ENCODE data around the gene LSM7. TPM values are rescaled to one million over a fixed set of nuclear protein-coding genes. Genes with fewer than 3 reads are reported as not detected.

Gene LSM7
- total RNA-seq (2014; rRNA removed; shearing (Covaris generic)), result 320 and 421 TPM in 2 replicates

DNA sequence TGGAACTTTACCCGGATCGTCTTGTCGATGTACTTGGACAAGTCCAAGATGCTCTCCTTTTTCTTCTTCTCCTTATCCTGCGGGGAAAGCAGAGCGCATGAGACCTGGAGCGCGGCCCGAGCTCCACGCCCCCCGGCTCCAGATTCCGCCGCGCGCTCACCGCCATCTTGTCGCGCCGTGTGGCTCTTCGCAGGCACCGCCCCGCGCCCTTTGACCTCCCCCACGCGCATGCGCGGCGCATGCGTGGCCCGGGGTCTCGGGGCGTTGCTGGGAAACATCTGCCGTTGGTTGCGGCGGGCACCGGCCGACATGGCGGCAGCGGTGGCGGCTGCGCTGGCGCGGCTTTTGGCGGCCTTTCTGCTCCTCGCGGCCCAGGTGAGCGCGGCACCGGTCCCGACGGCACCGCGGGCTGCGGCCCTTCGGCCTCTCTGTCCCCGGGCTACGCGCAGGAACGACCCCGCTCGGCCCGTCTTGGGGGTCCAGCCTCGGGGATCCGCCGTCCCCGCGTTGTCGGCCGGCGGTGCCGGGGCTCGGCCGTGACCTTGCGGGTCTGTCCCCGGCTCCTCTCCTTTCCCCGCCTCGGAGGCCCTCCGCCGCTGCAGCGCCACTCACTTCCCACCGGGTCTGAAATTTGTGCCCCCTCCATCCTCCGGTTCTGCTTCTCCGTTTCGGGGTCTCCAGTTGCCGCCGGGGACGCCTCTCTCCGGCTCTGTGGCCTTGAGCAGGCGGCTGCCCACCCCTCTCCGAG lies at the start of gene LSM7, which contains the start of gene SPPL2B:
Gene LSM7 (minus strand): TSS at position 186 of the 748 bp plus-strand sequence. CDS start 20 bp downstream, at position 166.
Gene SPPL2B (plus strand): TSS at position 284 of the 748 bp plus-strand sequence. CDS start 26 bp downstream, at position 310.
- H3K4me3 ChIP-seq (ENCODE audit: insufficient read depth, low read depth, low read length), result peak within 1 kb of the TSS; percentile 97
- peaks cover 12% of the 10 kb centered on the region for H3K36me3 ChIP-seq (replicated peaks; ENCODE audit: control insufficient read depth, insufficient read depth, low read length)
- peak; percentile 100 for DNase-seq
- no peaks in the 10 kb centered on the region for H3K27me3 ChIP-seq (ENCODE audit: control insufficient read depth, insufficient read depth, low read length)

DNA sequence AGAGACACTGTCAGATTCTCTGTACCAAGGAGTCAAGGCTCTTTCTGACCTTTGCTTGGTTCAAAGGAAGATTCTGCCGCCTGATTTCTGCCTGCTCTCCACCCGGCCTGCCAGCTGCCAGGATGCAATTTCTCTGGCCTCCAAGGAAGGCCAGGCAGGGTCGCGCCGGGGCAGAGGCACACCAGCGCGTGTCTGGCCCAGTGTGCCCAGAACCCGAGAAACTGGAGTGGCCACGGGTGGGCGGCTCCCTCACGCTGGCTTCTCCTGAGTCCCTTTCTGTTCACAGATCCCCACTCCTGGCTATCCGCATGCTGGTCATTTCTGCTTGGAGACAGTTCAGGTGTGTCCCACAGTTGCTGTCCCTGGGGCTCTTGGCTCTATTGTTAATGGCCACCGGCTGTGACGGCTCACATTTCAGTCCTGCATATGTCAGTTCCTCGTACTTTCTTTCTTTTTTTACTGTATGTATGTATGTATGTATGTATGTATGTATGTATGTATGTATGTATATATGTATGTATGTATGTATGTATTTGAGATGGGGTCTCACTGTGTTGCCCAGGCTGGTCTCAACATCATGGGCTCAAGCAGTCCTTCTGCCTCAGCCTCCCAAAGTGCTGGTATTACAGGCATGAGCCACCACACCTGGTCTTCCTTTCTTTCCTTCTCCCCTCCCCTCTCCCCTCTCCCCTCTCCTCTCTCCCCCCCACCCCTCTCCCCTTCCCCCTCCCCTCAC lies 48.6 kb upstream of the LSM7 start:
- no peaks in the 10 kb centered on the region for H3K27me3 ChIP-seq (ENCODE audit: control insufficient read depth, insufficient read depth, low read length)
- DNase-seq, result peak; percentile 42
- H3K4me3 ChIP-seq (ENCODE audit: insufficient read depth, low read depth, low read length), result no peak overlapping the region
- no peaks in the 10 kb centered on the region for H3K36me3 ChIP-seq (replicated peaks; ENCODE audit: control insufficient read depth, insufficient read depth, low read length)

DNA sequence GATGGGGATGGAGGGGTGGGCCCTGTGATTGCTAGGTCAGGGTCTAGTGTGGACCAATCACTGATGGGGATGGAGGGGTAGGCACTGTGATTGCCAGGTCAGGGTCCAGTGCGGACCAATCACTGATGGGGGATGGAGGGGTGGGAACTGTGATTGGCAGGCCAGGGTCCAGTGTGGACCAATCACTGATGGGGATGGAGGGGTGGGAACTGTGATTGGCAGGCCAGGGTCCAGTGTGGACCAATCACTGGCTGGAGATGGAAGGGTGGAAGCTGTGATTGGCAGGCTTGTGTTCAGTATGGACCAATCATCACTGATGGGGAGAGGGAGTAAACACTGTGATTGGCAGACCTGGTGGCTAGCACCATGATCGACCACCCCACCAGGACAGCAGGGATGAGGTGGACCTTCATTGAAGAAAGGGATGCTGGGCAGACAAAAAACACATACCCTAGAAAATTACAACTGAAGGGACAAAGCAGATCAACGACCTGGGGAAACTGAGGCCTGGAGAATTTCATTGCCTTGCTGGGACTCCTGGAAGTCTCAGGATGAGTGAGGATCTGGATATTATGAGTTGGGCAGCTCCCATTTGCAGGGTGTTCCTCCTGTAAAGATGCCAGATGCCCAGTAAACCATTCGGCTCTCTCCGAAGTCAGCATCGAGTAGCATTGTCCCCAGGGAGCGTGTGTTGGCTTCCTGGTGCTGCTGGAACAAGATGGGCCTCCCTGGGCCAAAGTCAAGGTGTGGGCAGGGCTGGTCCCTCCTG lies 47.2 kb upstream of the LSM7 start:
- Histone ChIP-seq H3K4me3 (ENCODE audit: insufficient read depth, low read depth, low read length) (no peak overlapping the region), H3K36me3 (replicated peaks; ENCODE audit: control insufficient read depth, insufficient read depth, low read length) (no peaks in the 10 kb centered on the region), H3K27me3 (ENCODE audit: control insufficient read depth, insufficient read depth, low read length) (no peaks in the 10 kb centered on the region)
- DNase-seq, result peak; percentile 62

DNA sequence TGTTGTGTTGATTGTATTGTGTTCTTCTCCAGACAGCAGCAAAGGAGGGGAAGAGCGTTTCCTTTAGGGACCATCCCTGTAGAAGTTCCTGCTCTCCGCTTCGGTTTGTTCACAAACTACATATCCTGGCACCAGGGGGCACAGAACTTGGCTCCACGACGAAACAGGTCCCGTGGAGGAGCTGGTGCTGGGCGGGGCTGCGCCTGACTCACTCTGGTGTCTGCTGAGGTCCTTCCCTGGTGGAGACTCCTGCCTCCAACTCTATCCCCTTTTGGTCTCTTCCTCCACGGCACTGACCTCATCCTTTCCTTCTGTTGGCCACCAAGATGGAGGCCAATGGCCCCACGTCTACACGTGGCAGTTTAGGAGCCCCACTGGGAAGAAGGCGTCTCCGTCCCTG lies 46.4 kb upstream of the LSM7 start:
- Histone ChIP-seq H3K4me3 (ENCODE audit: insufficient read depth, low read depth, low read length) (no peak overlapping the region), H3K27me3 (ENCODE audit: control insufficient read depth, insufficient read depth, low read length) (no peaks in the 10 kb centered on the region), H3K36me3 (replicated peaks; ENCODE audit: control insufficient read depth, insufficient read depth, low read length) (no peaks in the 10 kb centered on the region)
- DNase-seq, result peak; percentile 32

DNA sequence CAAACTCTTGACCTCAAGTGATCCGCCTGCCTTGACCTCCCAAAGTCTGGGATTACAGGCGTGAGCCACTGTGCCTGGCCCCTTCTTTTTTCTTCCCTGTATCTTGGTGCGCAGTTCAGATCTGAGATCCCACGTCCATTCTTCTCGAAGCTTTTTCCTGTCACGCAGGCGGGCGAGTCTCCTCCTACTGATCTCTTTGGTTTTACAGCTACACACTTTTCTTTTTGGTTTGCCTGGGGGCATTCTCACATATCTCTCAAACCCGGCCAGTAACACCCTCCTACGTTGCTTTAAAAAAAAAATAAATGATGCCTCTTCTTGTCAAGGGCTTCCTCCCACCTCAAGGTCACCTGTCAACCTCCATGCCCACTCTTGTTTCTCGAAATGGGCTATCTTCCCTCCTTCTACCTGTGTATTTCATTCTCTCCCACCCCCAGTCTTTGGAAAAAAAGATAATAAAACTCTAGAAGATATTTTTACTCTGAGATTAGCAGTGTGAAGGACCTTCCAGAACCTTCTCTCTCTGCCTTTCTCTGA lies 43.8 kb upstream of the LSM7 start:
- H3K4me3 ChIP-seq (ENCODE audit: insufficient read depth, low read depth, low read length), result no peak overlapping the region
- H3K27me3 ChIP-seq (ENCODE audit: control insufficient read depth, insufficient read depth, low read length), result no peaks in the 10 kb centered on the region
- DNase-seq, result no peak
- no peaks in the 10 kb centered on the region for H3K36me3 ChIP-seq (replicated peaks; ENCODE audit: control insufficient read depth, insufficient read depth, low read length)

DNA sequence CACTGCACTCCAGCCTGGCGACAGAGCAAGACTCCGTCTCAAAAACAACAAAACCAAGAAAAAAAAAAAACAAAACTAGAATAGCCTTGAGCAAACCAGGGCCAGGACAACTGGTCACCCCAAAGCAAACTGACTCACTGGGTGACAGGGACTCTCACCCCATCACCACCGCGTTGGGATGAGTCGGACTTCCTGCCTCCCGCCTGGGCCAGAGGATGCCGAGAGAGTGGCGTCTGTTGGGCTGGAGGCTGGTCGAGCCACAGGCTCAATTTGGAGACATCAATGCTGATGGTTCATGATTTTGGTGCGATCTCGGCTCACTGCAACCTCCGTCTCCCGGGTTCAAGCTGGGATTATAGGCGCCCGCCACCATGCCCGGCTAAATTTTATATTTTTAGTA lies 43.3 kb upstream of the LSM7 start:
- no peak for DNase-seq
- Histone ChIP-seq H3K27me3 (ENCODE audit: control insufficient read depth, insufficient read depth, low read length) (no peaks in the 10 kb centered on the region), H3K36me3 (replicated peaks; ENCODE audit: control insufficient read depth, insufficient read depth, low read length) (no peaks in the 10 kb centered on the region), H3K4me3 (ENCODE audit: insufficient read depth, low read depth, low read length) (no peak overlapping the region)

DNA sequence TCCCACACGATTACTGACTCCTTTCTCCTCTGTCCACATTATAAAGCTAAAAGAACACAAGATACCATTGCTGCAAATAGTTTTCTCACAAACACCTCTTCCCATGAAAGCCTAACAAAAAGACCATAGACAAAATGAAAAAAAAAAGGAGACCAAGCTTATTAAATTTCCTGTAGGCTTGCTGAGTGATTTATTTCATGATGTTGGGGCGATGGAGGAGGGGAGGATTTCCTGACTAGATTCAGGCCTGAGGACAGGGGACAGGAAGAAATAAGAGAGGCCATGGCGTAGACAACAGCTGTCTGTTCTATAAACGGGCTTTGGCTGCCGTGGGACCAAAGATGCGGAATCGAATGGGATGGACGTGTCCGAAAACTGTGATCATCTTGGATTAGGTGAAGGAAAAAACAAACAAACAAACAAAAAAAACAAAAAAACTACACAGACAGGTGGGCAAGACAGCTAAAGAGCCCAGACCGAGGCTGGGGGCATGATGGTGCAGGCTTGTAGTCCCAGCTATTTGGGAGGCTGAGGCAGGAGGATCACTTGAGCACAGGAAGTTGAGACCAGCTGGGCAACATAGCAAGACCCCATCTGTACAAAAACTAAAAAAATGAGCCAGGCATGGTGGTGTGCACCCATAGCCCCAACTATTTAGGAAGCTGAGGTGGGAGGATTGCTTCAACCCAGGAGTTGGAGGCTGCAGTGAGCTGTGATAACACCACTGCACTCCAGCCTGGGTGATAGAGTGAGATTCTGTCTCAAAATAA lies 37.0 kb upstream of the LSM7 start:
- Histone ChIP-seq H3K4me3 (ENCODE audit: insufficient read depth, low read depth, low read length) (no peak overlapping the region), H3K27me3 (ENCODE audit: control insufficient read depth, insufficient read depth, low read length) (peaks cover 3% of the 10 kb centered on the region; the same call in 1 of the 2 replicates), H3K36me3 (replicated peaks; ENCODE audit: control insufficient read depth, insufficient read depth, low read length) (no peaks in the 10 kb centered on the region)
- no peak for DNase-seq

DNA sequence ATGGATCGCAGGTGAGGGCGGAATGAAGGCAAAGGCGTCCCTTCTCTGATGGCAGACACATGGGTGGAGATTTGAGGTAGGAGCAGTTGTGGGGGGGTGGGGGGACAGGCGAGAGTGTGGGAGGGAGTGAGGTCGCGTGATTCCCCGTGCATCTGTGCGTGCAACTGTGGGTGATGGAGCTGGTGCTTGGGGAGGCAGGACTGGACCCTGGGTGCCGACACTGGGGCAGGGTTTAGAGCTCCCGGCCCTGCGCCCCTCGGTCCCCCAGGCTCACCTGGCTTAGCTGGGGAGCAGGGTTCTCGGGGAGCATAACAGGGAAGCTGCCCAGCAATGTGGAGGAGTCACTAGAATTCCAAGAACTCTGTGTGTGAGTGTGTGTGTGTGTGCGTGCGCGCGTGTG lies 35.0 kb upstream of the LSM7 start:
- peak; percentile 65 for DNase-seq
- H3K4me3 ChIP-seq (ENCODE audit: insufficient read depth, low read depth, low read length), result no peak overlapping the region
- H3K36me3 ChIP-seq (replicated peaks; ENCODE audit: control insufficient read depth, insufficient read depth, low read length), result no peaks in the 10 kb centered on the region
- H3K27me3 ChIP-seq (ENCODE audit: control insufficient read depth, insufficient read depth, low read length), result peaks cover 5% of the 10 kb centered on the region; the same call in 1 of the 2 replicates

DNA sequence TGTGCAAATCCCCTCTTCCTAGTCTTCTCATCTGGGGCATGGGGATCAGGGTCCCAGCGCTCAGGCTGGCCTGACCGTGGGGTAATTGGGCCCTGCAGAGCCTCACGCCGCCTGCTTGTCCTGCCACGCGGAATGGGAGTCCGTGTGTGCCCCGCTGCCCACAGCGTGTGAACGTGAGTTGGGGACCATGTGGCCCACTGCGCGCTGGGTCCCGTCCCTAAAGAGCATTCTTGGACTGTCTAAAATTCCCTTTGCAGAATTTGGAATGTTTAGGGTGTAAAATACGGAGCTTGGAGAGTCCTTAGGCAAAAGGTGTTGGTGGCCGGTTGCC lies 34.5 kb upstream of the LSM7 start:
- no peaks in the 10 kb centered on the region for H3K36me3 ChIP-seq (replicated peaks; ENCODE audit: control insufficient read depth, insufficient read depth, low read length)
- peaks cover 5% of the 10 kb centered on the region; the same call in 1 of the 2 replicates for H3K27me3 ChIP-seq (ENCODE audit: control insufficient read depth, insufficient read depth, low read length)
- H3K4me3 ChIP-seq (ENCODE audit: insufficient read depth, low read depth, low read length), result no peak overlapping the region
- peak; percentile 55 for DNase-seq

DNA sequence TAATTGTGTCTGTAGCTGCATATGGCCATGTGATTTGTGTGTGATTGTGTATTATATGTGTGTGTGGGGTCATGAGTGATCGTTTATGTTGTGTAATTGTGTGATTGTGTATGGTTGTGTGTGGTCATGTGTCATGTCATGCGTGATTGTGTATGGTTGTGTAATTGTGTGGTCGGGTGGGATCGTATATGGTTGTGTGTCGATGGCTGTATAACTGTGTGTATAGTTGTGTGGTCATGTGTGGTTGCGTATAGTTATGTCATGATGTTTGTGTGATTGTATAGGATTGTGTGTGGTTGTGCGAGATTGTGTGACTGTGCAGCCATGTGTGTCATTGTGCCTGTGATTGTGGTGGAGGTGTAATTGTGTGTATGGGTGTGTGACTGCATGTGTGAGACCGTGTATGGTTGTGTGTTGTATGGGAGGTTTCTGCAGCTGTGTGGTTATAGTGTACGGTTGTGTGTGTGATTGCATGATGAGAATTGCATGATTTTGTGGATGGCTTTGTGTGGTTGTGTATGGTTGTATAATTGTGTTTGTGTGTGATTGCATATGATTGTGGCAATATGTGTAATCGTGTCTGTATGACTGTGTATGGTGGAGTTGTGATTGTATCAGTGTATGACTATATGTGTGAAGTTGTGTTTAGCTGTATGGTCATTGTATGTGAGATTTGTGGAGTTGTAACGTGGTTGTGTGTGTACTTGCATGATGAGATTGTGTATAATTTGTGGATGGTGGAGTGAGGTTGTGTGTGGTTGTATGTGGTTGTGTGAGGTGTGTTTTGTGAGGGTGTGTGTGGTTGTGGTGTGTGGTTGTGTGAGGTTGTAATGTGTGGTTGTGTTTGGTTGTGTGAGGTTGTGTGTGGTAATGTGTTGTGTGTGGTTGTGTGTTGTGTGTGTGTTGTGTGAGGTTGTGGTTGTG lies 33.9 kb upstream of the LSM7 start:
- DNase-seq, result peak; percentile 10
- Histone ChIP-seq H3K4me3 (ENCODE audit: insufficient read depth, low read depth, low read length) (no peak overlapping the region), H3K27me3 (ENCODE audit: control insufficient read depth, insufficient read depth, low read length) (peaks cover 5% of the 10 kb centered on the region; the same call in 1 of the 2 replicates), H3K36me3 (replicated peaks; ENCODE audit: control insufficient read depth, insufficient read depth, low read length) (no peaks in the 10 kb centered on the region)

DNA sequence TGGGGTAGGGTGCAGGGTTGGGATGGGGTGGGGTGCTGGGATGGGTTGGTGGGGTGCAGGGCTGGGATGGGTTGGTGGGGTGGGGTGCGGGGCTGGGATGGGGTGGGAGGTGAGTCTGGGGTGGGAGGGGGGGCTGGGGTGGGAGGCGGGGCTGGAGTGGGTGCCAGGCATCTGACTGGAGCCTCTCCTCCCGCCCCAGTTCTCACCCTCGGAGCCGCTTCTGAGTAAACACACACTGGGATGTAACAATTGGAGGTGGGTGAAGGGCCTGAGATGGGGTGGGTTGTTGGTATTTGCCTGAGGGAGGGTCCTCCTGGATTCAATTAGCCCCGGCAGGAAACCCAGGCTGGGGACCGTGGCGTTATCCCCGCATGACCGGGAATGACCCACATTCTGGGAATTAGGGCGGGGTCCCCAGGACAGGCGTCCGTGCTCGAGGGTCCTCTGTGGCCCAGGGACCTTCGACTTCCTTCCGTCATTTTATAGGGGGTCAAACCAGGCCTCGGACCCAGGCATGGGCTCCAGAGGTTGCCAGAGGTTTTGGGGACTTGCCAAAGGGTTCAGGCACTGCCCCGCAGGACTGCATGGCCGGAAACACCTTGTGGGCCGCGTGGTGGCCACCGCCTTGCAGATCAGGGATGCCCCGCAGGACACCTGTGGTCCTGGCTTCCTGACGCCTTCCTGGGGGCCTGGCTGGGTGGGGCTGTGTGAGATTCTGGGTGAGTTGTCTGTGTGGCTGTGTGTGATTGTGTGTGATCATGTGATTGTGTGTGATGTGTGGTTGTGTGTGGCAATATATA lies 33.1 kb upstream of the LSM7 start:
- Histone ChIP-seq H3K36me3 (replicated peaks; ENCODE audit: control insufficient read depth, insufficient read depth, low read length) (no peaks in the 10 kb centered on the region), H3K4me3 (ENCODE audit: insufficient read depth, low read depth, low read length) (no peak overlapping the region), H3K27me3 (ENCODE audit: control insufficient read depth, insufficient read depth, low read length) (peaks cover 5% of the 10 kb centered on the region; the same call in 1 of the 2 replicates)
- DNase-seq, result peak; percentile 73

DNA sequence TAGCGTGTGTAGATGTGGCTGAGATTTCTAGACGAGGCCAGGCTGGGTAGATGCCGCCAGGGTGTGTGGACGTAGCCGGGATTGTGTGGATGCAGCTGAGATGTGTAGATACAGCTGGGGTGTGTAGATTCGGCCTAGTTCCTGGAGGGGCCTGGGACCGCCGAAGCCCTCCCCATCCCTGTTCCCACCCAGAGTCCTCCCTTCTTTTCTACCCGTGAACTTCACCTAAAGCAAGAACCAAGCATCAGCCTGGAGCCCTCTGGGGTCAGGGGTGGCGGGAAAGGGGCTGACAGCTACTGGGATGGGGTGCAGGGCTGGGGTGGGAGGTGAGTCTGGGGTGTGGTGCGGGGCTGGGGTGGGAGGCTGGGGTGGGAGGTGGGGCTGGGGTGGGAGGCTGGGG lies 32.4 kb upstream of the LSM7 start:
- peak; percentile 68 for DNase-seq
- Histone ChIP-seq H3K36me3 (replicated peaks; ENCODE audit: control insufficient read depth, insufficient read depth, low read length) (no peaks in the 10 kb centered on the region), H3K27me3 (ENCODE audit: control insufficient read depth, insufficient read depth, low read length) (peaks cover 5% of the 10 kb centered on the region; the same call in 1 of the 2 replicates), H3K4me3 (ENCODE audit: insufficient read depth, low read depth, low read length) (no peak overlapping the region)
